H1 (cell line): ENCODE measurements around the gene SMIM8. TPM values are rescaled to one million over a fixed set of nuclear protein-coding genes. Genes with fewer than 3 reads are reported as not detected.

Experiments used
- CTCF ChIA-PET: fragments of 300-600 bp; sonication (Branson Sonifier 250); formaldehyde crosslinking; loops from one replicate; lab custom pipeline; 2021; ENCODE audit not compliant: partially characterized antibody; lab: Charles Lee
- POLR2A ChIA-PET: fragments of 300-600 bp; sonication (Branson Sonifier 250); formaldehyde crosslinking; loops from one replicate; lab custom pipeline; 2021; ENCODE audit warnings: inconsistent platforms; ENCODE audit not compliant: partially characterized antibody; lab: Charles Lee
- DNase-seq, 2 experiments: peaks; one replicate each; pipeline versions ENCODE4 v3.0.0 to v3.0.0-alpha.2; 2010 to 2022; ENCODE audit warnings: low spot score in 2 of 2, low read depth in 1 of 2, mixed read lengths in 1 of 2
- FAIRE-seq: peaks from 2 replicates; lab custom pipeline; 2011; peaks lifted over from hg19 to GRCh38; lab: Jason Lieb, UNC
- H2AFZ ChIP-seq: 2 replicates; pipeline ENCODE4 v1.8.1; 2012; ENCODE audit warnings: low read length, inconsistent platforms
- H2AK5ac ChIP-seq: 2 replicates; pipeline ENCODE4 v1.6.1; 2013; ENCODE audit warnings: low read depth, low read length
- H2BK120ac ChIP-seq: replicated peaks from 2 replicates; pipeline ENCODE3; 2013; ENCODE audit warnings: low read depth, low read length, inconsistent platforms
- H2BK12ac ChIP-seq: 2 replicates; pipeline ENCODE4 v1.6.1; 2013; ENCODE audit warnings: low read depth, low read length
- H2BK15ac ChIP-seq: 2 replicates; pipeline ENCODE4 v1.6.1; 2013; ENCODE audit warnings: low read length
- H2BK20ac ChIP-seq: 2 replicates; pipeline ENCODE4 v1.6.1; 2013; ENCODE audit warnings: low read length
- H2BK5ac ChIP-seq: 2 replicates; pipeline ENCODE4 v1.6.1; 2013; ENCODE audit warnings: low read depth, low read length
- H3K14ac ChIP-seq: 2 replicates; pipeline ENCODE4 v1.6.1; 2013; ENCODE audit warnings: inconsistent platforms; ENCODE audit not compliant: insufficient read length
- H3K18ac ChIP-seq: 2 replicates; pipeline ENCODE4 v1.6.1; 2013; ENCODE audit warnings: low read length; ENCODE audit errors: extremely low read depth
- H3K23ac ChIP-seq: 2 replicates; pipeline ENCODE4 v1.6.1; 2013; ENCODE audit warnings: inconsistent platforms; ENCODE audit not compliant: insufficient read length
- H3K23me2 ChIP-seq: 2 replicates; pipeline ENCODE4 v1.6.1; 2013; ENCODE audit warnings: low read depth, low read length
- H3K27ac ChIP-seq: 2 replicates; pipeline ENCODE4 v1.6.1; 2011; ENCODE audit warnings: low read depth, low read length, inconsistent platforms
- H3K27me3 ChIP-seq, 4 experiments: replicated peaks in 1 of 4; 1 replicate in 1 of 4; 2 replicates in 3 of 4; pipeline versions ENCODE4 v1.6.1 to v1.8.1; 2011 to 2013; ENCODE audit warnings: low read length in 3 of 4, mild to moderate bottlenecking in 3 of 4, inconsistent platforms in 2 of 4, mixed read lengths in 2 of 4, moderate library complexity in 1 of 4; ENCODE audit not compliant: control insufficient read depth in 3 of 4, insufficient read depth in 3 of 4; ENCODE audit errors: extremely low read depth in 1 of 4
- H3K36me3 ChIP-seq, 4 experiments: 2 replicates each; pipeline versions ENCODE4 v1.6.1 to v1.8.1; 2011 to 2013; ENCODE audit warnings: mild to moderate bottlenecking in 4 of 4, low read length in 3 of 4, moderate library complexity in 2 of 4, control low read depth in 1 of 4, inconsistent platforms in 1 of 4; ENCODE audit not compliant: insufficient read depth in 4 of 4, control insufficient read depth in 2 of 4
- H3K4ac ChIP-seq: replicated peaks from 2 replicates; pipeline ENCODE3; 2013; ENCODE audit warnings: low read length, low read depth, mixed read lengths, inconsistent platforms; ENCODE audit not compliant: insufficient read length
- H3K4me1 ChIP-seq, 4 experiments: replicated peaks in 1 of 4; 1 replicate in 1 of 4; 2 replicates in 3 of 4; pipeline versions ENCODE4 v1.6.1 to v1.8.1; 2011 to 2013; ENCODE audit warnings: low read length in 3 of 4, inconsistent platforms in 2 of 4, mixed read lengths in 1 of 4; ENCODE audit not compliant: insufficient read depth in 4 of 4, control insufficient read depth in 3 of 4
- H3K4me2 ChIP-seq, 2 experiments: 2 replicates each; pipeline versions ENCODE4 v1.6.1 to v1.8.1; 2011 to 2013; ENCODE audit warnings: low read depth in 2 of 2, low read length in 2 of 2, control low read depth in 1 of 2, inconsistent platforms in 1 of 2, mild to moderate bottlenecking in 1 of 2; ENCODE audit not compliant: insufficient read depth in 1 of 2
- H3K4me3 ChIP-seq, 4 experiments: fragments of 200-600, 300-600 bp in 1 of 4; sonication (generic), shearing (Covaris generic), sonication (Bioruptor Twin) in 1 of 4; 2 replicates each; pipeline versions ENCODE4 v1.5.1 to v1.8.1; 2011 to 2016; ENCODE audit warnings: low read length in 4 of 4, low read depth in 3 of 4, control low read depth in 2 of 4, inconsistent platforms in 2 of 4, mild to moderate bottlenecking in 2 of 4, mixed read lengths in 1 of 4, moderate library complexity in 1 of 4; ENCODE audit not compliant: insufficient read depth in 2 of 4; ENCODE audit errors: extremely low read depth in 1 of 4
- H3K56ac ChIP-seq: replicated peaks from 2 replicates; pipeline ENCODE3; 2013; ENCODE audit warnings: low read depth, mild to moderate bottlenecking, mixed read lengths, low read length, inconsistent platforms; ENCODE audit not compliant: insufficient read length
- H3K79me1 ChIP-seq: 2 replicates; pipeline ENCODE4 v1.6.1; 2013; ENCODE audit warnings: low read depth, low read length, control low read depth
- H3K79me2 ChIP-seq, 2 experiments: 2 replicates each; pipeline versions ENCODE4 v1.6.1 to v1.8.1; 2012 to 2013; ENCODE audit warnings: low read length in 2 of 2, mild to moderate bottlenecking in 2 of 2, inconsistent platforms in 1 of 2; ENCODE audit not compliant: insufficient read depth in 2 of 2, control insufficient read depth in 1 of 2
- H3K9ac ChIP-seq, 4 experiments: replicated peaks in 1 of 4; 1 replicate in 1 of 4; 2 replicates in 3 of 4; pipeline versions ENCODE4 v1.6.1 to v1.8.1; 2011 to 2013; ENCODE audit warnings: low read depth in 3 of 4, low read length in 3 of 4, control low read depth in 2 of 4, mild to moderate bottlenecking in 2 of 4, moderate library complexity in 2 of 4, inconsistent platforms in 1 of 4; ENCODE audit errors: extremely low read depth in 1 of 4
- H3K9me3 ChIP-seq, 2 experiments: 2 replicates each; pipeline versions ENCODE4 v1.6.1 to v1.8.1; 2012 to 2013; ENCODE audit warnings: mild to moderate bottlenecking in 2 of 2, moderate library complexity in 2 of 2, control low read depth in 1 of 2, inconsistent platforms in 1 of 2, low read depth in 1 of 2, low read length in 1 of 2, mixed read lengths in 1 of 2; ENCODE audit not compliant: insufficient read depth in 2 of 2
- H4K20me1 ChIP-seq, 2 experiments: replicated peaks in 1 of 2; 2 replicates each; pipeline versions ENCODE3 to v1.8.1; 2011 to 2013; ENCODE audit warnings: inconsistent platforms in 2 of 2, low read length in 2 of 2, mild to moderate bottlenecking in 1 of 2; ENCODE audit not compliant: insufficient read depth in 2 of 2, control insufficient read depth in 1 of 2
- H4K5ac ChIP-seq: 2 replicates; pipeline ENCODE4 v1.6.1; 2013; ENCODE audit warnings: low read length, low read depth, mixed read lengths, inconsistent platforms; ENCODE audit not compliant: insufficient read length
- H4K8ac ChIP-seq: 2 replicates; pipeline ENCODE4 v1.8.0; 2013; ENCODE audit warnings: mild to moderate bottlenecking, moderate library complexity, low read length, inconsistent platforms; ENCODE audit not compliant: insufficient read depth; ENCODE audit errors: extremely low read depth
- H4K91ac ChIP-seq: replicated peaks from 2 replicates; pipeline ENCODE3; 2013; ENCODE audit warnings: low read length, mixed read lengths, inconsistent platforms; ENCODE audit not compliant: insufficient read length
- BRCA1 ChIP-seq: IDR thresholded peaks from 2 replicates; pipeline ENCODE4 v1.6.1; 2012; ENCODE audit warnings: low read depth, low read length, improper control_type of control experiment
- HDAC6 ChIP-seq: IDR thresholded peaks from one replicate; pipeline ENCODE4 v1.7.1; 2012; ENCODE audit warnings: low read depth, mild to moderate bottlenecking, inconsistent platforms, low read length, moderate library complexity
- JUN ChIP-seq: IDR thresholded peaks from 2 replicates; pipeline ENCODE4 v1.6.1; 2011; ENCODE audit warnings: low read depth, mild to moderate bottlenecking, improper control_type of control experiment, low read length
- NANOG ChIP-seq: IDR thresholded peaks from 2 replicates; pipeline ENCODE4 v1.6.1; 2011; ENCODE audit warnings: low read length, low read depth, mild to moderate bottlenecking, inconsistent platforms; ENCODE audit not compliant: insufficient read depth, poor library complexity, severe bottlenecking
- RFX5 ChIP-seq: IDR thresholded peaks from 2 replicates; pipeline ENCODE4 v1.6.1; 2011; ENCODE audit warnings: low read depth, low read length, improper control_type of control experiment, borderline replicate concordance
- SP2 ChIP-seq: IDR thresholded peaks from 2 replicates; pipeline ENCODE4 v1.6.1; 2012; ENCODE audit warnings: mild to moderate bottlenecking, low read length, inconsistent platforms
- SP4 ChIP-seq: IDR thresholded peaks from 2 replicates; pipeline ENCODE4 v1.6.1; 2012; ENCODE audit warnings: low read length, inconsistent platforms
- TCF12 ChIP-seq: IDR thresholded peaks from 2 replicates; pipeline ENCODE4 v1.6.1; 2011; ENCODE audit warnings: low read depth, mild to moderate bottlenecking, low read length
- WGBS, 2 experiments: shearing (Covaris generic) in 1 of 2; methylation state at CpG; one replicate each; pipeline versions ENCODE4 v1.1.6 to v1.1.7; 2013 to 2015; ENCODE audit warnings: low lambda C conversion rate in 2 of 2, mixed read lengths in 2 of 2, inconsistent platforms in 1 of 2, low coverage in 1 of 2, missing lambda C conversion rate in 1 of 2; ENCODE audit not compliant: insufficient replicate concordance in 2 of 2, insufficient coverage in 1 of 2, insufficient read length in 1 of 2; ENCODE audit errors: extremely low coverage in 1 of 2, missing lambda C conversion rate in 1 of 2; 5-methylcytosine and 5-hydroxymethylcytosine counted together
- polyA plus RNA-seq, 7 experiments: library from polyadenylated mRNA; depleted of rRNA in 3 of 7; stranded (reverse) in 5 of 7; unstranded in 2 of 7; fragments of >200 nt in 5 of 7; fragments of 200-250 nt in 2 of 7; gene quantifications; 1 replicate in 5 of 7; 2 replicates in 1 of 7; 4 replicates in 1 of 7; pipeline versions ENCODE4 v1.2.1 to v1.2.3, GENCODE V29; 2011 to 2013; ENCODE audit warnings: missing spikeins in 2 of 7, mixed read lengths in 2 of 7
- total RNA-seq: library from RNA; stranded (reverse); fragmentation: NEBNext Ultra II Directional; extraction: Animal tissue kit (Norgen Biotek cat#: 25700); gene quantifications from 2 replicates; pipeline ENCODE4 v1.2.1, GENCODE V29; 2021

Gene SMIM8
- total and polyA plus RNA-seq, 2 of the 8 experiments (the other 6 are each of a cell fraction or from before 2014, with no cell fraction given): 3.0 to 10.7 TPM

DNA sequence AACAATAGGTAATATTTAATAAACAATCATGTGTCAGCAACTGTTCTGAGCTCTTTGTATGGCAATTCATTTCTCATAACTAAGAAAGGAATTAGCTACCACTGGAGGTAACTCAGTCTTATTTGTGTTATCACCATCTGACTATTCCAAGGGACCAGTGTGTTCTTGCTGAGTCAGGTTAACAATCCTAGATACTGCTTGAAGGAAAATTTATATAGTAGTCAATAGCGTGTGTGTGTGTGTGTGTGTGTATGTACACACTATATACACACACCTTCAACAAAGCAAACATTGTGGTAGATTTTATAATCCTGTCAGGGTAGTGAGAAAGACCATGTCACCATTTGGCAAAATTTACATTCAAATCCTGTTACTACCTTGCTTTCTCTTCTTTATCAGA, 45.8 kb upstream of the SMIM8 start:
- Histone ChIP-seq H3K14ac (no peak overlapping the region), H4K20me1 (no peaks in the 10 kb centered on the region), H3K4ac (no peak overlapping the region), H4K5ac (no peak overlapping the region), H2AK5ac (no peak overlapping the region), H2BK20ac (no peak overlapping the region), H3K23me2 (no peaks in the 10 kb centered on the region; the same call in 1 of the 2 replicates), H4K8ac (no peak overlapping the region), H3K56ac (no peak overlapping the region), H3K4me1 (no peaks in the 10 kb centered on the region)
- FAIRE-seq: no peak
- DNase-seq: no peak
- WGBS, 2 experiments: 81% methylated on average over 1 of the region's 1 CpG; no CpG with 5 or more reads in 1 of the 2 experiments
- TF ChIP-seq SP4 (no peak), NANOG (no peak), SP2 (no peak), HDAC6 (no peak), RFX5 (no peak), TCF12 (no peak), BRCA1 (no peak), JUN (no peak)
- TF ChIP-seq, all 59 proteins: peak for 0
- ChIA-PET CTCF (interaction anchor here (0.7 to 4.7 kb wide), 9 partner anchors 11 to 209 kb away, joined by 3 to 24 read pairs (median 5); no protein-coding TSS in a partner anchor), POLR2A (interaction anchor here (1.0 kb wide), 1 partner anchor 10 kb away, joined by 3 read pairs; no protein-coding TSS in a partner anchor)
- Histone ChIP-seq H3K27me3 (no peaks in the 10 kb centered on the region), H3K36me3 (no peaks in the 10 kb centered on the region), H3K79me2 (no peaks in the 10 kb centered on the region), H3K4me2 (no peak overlapping the region), H4K91ac (no peak overlapping the region), H2BK5ac (no peak overlapping the region), H2BK15ac (no peak overlapping the region), H3K79me1 (no peaks in the 10 kb centered on the region), H3K9ac (no peak overlapping the region), H3K9me3 (no peaks in the 10 kb centered on the region), H3K23ac (no peak overlapping the region), H2BK12ac (no peak overlapping the region), H3K27ac (no peak overlapping the region), H3K4me3 (no peak overlapping the region), H2BK120ac (no peak overlapping the region), H2AFZ (no peak overlapping the region), H3K18ac (no peak overlapping the region)
